Ovary (tissue), 9 donors: ENCODE measurements around the gene ARFGAP1. TPM values are rescaled to one million over a fixed set of nuclear protein-coding genes. Genes with fewer than 3 reads are reported as not detected.

Source experiments
- DNase-seq, 5 donors: peaks; one replicate each; pipeline ENCODE4 v3.0.0-alpha.2; 2019 to 2020
- H3K27ac ChIP-seq, 2 donors: fragments of 200-600 bp; one replicate each; pipeline versions ENCODE4 v1.5.1 to v1.8.0; 2019 to 2022
- H3K27me3 ChIP-seq: fragments of 200-600 bp; one replicate; pipeline ENCODE4 v1.8.0; 2022
- H3K36me3 ChIP-seq: fragments of 200-600 bp; sonication (generic); one replicate; pipeline ENCODE4 v1.5.1; 2019
- H3K4me1 ChIP-seq: one replicate; pipeline ENCODE4 v1.8.1; 2013; ENCODE audit warnings: mild to moderate bottlenecking, moderate library complexity; ENCODE audit not compliant: insufficient read depth
- H3K4me3 ChIP-seq: fragments of 200-600 bp; sonication (generic); one replicate; pipeline ENCODE4 v1.5.1; 2017
- H3K9me3 ChIP-seq, 2 donors: fragments of 200-600 bp in 1 of 2; sonication (generic) in 1 of 2; one replicate each; pipeline versions ENCODE4 v1.5.1 to v1.8.1; 2013 to 2019; ENCODE audit warnings: mild to moderate bottlenecking in 1 of 2, moderate library complexity in 1 of 2
- EP300 ChIP-seq: sonication (generic); formaldehyde crosslinking; IDR thresholded peaks from one replicate; pipeline ENCODE4 v1.6.1; 2017; ENCODE audit warnings: antibody characterized with exemption
- POLR2A ChIP-seq: fragments of 450-650 bp; IDR thresholded peaks from one replicate; pipeline ENCODE4 v1.6.1; 2017; ENCODE audit warnings: antibody characterized with exemption, mild to moderate bottlenecking, moderate library complexity
- WGBS, 3 donors: extraction: QIAGEN DNeasy Blood & Tissue Kit in 1 of 3; methylation state at CpG; one replicate each; pipeline versions ENCODE4 v1.1.5 to v1.1.7; 2013 to 2017; 5-methylcytosine and 5-hydroxymethylcytosine counted together
- intact Hi-C, 4 donors: fragments of 100-400 bp; cut with DNase I; formaldehyde crosslinking; loops; one replicate each; pipeline versions ENCODE4 v1.11.0 to v1.15.1; 2022 to 2023
- polyA plus RNA-seq, 2 donors: library from polyadenylated mRNA; stranded (reverse); fragments of 200-250 nt in 1 of 2; fragments of 350-450 nt in 1 of 2; fragmentation: Illumina TruSeq in 1 of 2; extraction: RNeasy Lipid Tissue Mini Kit (QIAGEN cat#74804) in 1 of 2; gene quantifications; one replicate each; pipeline ENCODE4 v1.2.3, GENCODE V29; 2013 to 2014
- total RNA-seq, 7 donors: library from RNA; depleted of rRNA in 2 of 7; stranded (reverse); fragments of >200 nt in 2 of 7; fragmentation: NEBNext Ultra II Directional in 3 of 7; extraction: Animal tissue kit (Norgen Biotek cat#: 25700) in 3 of 7; gene quantifications; one replicate each; pipeline versions ENCODE4 v1.1.0 to v1.2.4, GENCODE V29; 2016 to 2023
- TF ChIP-seq, protein P1 (sequence below), 3 donors: fragments of 450-650 bp in 2 of 3; fragments of 200-600 bp in 1 of 3; IDR thresholded peaks; one replicate each; pipeline versions ENCODE4 v1.5.1 to v1.8.0; 2016 to 2022; ENCODE audit warnings: antibody characterized with exemption in 3 of 3, mild to moderate bottlenecking in 1 of 3
- donor health status: DM: no; HTN: no; CAD: no; lungs with moderate emphysema.
- donor health status: DM: no; HTN: no; CAD: no.
- donor health status: Bipolar disorder and iron deficiency.
- donor health status: DM: yes; HTN: yes; CAD: no.
- donor health status: DM: no; HTN: no; CAD: no.
- donor health status: DM: yes; HTN: yes; CAD: no.

Gene ARFGAP1
- total and polyA plus RNA-seq, 9 donors, result 18.9 to 80.2 (median 68.7) TPM

DNA sequence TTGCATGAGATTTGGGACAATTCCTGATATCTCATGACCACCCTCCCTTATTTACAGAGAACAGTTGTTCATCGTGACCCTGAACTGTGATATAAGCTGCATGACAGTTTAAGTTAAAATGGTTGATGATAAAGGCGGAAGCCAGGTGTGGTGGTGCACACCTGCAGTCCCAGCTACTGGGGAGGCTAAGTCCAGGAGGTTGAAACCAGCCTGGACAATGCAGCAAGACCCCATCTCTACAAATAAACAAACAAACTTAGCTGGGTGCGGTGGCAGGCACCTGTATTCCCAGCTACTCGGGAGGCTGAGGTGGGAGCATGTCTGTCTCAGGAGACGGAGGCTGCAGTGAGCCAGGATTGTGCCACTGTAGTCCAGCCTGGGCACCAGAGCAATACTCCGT, 44.4 kb downstream of the ARFGAP1 start:
- H3K27ac ChIP-seq, result no peak overlapping the region
- WGBS, 3 donors, result 93 to 95% (median 94%) methylated on average over 6 of the region's 6 CpGs
- no peak for TF ChIP-seq POLR2A
- TF ChIP-seq, protein P1, sequence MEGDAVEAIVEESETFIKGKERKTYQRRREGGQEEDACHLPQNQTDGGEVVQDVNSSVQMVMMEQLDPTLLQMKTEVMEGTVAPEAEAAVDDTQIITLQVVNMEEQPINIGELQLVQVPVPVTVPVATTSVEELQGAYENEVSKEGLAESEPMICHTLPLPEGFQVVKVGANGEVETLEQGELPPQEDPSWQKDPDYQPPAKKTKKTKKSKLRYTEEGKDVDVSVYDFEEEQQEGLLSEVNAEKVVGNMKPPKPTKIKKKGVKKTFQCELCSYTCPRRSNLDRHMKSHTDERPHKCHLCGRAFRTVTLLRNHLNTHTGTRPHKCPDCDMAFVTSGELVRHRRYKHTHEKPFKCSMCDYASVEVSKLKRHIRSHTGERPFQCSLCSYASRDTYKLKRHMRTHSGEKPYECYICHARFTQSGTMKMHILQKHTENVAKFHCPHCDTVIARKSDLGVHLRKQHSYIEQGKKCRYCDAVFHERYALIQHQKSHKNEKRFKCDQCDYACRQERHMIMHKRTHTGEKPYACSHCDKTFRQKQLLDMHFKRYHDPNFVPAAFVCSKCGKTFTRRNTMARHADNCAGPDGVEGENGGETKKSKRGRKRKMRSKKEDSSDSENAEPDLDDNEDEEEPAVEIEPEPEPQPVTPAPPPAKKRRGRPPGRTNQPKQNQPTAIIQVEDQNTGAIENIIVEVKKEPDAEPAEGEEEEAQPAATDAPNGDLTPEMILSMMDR (IDR thresholded peaks at IDR 0.05), result no peak
- no peak for TF ChIP-seq EP300
- H3K36me3 ChIP-seq, result no peaks in the 10 kb centered on the region
- intact Hi-C loops, result no loop called here
- no peaks in the 10 kb centered on the region for H3K4me1 ChIP-seq
- no peak for DNase-seq
- no peaks in the 10 kb centered on the region for H3K9me3 ChIP-seq
- H3K4me3 ChIP-seq, result no peak overlapping the region
- no peaks in the 10 kb centered on the region for H3K27me3 ChIP-seq

DNA sequence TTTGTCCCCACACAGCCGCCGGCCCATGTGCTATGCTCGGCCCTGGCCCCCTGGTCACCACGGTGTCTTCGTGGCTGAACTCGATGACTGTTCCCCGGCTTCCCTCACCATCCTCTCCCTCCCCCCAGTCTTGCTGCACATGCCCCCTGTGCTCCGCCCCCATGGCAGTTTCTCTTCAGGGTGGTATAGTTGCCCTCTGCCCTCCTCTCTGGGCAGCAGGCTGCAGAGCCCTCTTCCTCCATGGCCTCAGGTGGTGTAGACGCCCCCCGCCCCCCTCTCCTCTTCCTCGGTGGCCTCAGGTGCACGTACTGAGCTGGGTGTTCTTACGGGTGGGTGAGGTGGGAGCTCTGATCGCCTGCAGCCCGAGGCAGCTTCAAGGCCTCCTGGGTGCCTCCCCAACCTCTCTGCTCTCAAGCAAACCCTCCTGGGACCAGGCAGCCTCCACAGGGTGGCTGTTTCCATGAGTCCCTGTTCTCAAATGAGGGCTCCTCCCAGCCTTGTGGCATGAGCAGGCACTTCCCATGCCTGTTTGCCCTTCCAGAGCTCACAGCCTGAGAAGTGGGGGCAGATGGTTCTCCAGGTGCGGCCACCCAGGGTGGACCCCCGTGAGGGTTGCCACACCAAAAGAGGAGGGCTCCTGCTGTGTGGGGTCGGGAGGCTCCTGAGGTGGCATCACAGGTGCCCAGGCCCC, 45.1 kb downstream of the ARFGAP1 start:
- TF ChIP-seq POLR2A (no peak), EP300 (no peak)
- TF ChIP-seq, protein P1 (IDR thresholded peaks at IDR 0.05), result no peak
- Histone ChIP-seq H3K4me1 (no peaks in the 10 kb centered on the region), H3K9me3 (no peaks in the 10 kb centered on the region), H3K27me3 (no peaks in the 10 kb centered on the region), H3K27ac (no peak overlapping the region), H3K4me3 (no peak overlapping the region), H3K36me3 (no peaks in the 10 kb centered on the region)
- intact Hi-C loops, result no loop called here
- WGBS, 3 donors, result 87 to 91% (median 90%) methylated on average over 17 to 18 of the region's 18 CpGs
- peak in 2 of 5 donors; percentile 10 for DNase-seq

DNA sequence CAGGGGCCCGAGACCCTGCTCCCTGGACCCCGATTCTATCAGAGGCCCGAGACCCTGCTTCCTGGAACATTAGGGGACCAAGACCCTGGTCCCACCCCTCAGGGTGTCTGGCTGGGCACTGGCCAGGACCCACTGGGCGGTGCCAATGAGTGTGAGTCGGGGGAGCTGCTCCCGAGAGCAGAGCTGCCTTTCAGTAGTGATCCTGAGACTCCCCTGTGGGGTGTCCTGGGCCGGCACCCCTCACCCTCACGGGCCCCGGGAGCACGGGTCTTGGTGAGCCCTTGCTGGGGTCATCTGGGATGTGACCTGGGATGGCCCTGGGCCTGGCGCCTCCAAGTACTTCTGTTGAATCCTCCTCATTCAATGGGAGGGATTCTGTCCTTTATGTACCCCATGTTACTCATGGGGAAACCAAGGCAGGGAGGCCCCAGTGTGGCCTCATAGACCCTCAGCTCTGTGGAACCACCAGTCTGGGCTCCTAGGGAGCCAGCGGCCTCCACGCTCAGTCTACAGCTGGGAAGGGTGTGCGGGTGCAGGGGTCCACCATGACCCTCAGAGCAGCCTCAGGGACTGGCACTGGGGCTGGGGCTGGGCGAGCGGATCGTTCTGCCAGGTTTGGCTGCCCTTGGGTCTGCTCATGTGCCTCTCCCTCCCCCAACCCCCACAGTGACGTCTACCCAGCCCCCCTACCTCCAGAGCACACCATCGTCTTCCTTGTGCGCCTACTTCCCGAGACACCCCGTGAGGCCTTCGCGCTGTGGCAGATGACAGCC, 46.0 kb downstream of the ARFGAP1 start:
- TF ChIP-seq EP300, result no peak
- TF ChIP-seq, protein P1 (IDR thresholded peaks at IDR 0.05), result no peak
- TF ChIP-seq POLR2A, result no peak
- Histone ChIP-seq H3K27me3 (no peaks in the 10 kb centered on the region), H3K9me3 (no peaks in the 10 kb centered on the region), H3K4me3 (no peak overlapping the region), H3K36me3 (no peaks in the 10 kb centered on the region), H3K4me1 (no peaks in the 10 kb centered on the region), H3K27ac (no peak overlapping the region)
- DNase-seq, result peak in 4 of 5 donors; percentile 5 to 23 (median 14)
- WGBS, 3 donors, result 90 to 93% (median 92%) methylated on average over 23 to 24 of the region's 24 CpGs
- intact Hi-C loops, result no loop called here

DNA sequence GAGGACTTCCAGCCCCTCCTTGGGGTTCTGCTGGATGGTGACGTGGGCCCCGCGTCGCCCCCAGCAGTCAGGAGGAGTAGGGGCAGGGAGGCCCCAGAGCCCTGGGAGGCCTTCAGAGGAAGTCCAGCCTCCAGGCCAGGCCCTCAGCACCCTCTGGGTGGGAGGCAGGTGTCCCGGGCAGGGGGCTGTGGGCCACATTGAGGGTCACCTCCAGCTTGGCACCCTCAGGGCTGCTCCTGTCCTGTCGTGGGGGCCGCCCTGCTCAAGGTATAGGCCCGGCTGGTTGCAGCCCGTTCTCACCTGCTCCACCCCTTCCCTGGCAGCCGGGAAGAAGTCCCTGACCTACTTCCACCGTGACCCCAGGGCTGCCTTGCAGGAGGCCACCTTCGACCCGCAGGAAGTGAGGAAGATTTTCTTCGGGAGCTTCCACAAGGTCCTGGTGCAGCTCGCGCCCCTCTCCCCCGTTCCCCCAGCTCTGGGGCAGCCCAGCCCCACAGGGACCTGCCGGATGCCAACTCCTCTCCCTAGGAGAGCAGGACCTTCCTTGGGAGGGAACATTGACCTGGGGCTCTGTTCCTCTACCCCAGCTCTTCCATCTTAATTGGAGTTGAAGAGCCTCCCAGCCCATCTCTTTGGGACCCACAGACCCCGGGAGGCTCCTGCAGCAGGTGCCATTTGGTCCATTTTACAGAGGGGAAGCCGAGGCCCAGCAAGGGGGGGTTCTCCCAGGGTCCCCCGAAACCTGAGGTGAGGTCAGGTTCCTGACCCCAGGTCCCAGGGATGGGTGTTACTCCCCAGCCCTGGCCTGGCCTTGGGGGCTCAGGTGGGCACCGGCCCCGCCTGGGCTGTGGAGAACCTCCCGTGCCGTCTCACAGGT, 46.8 kb downstream of the ARFGAP1 start:
- no peaks in the 10 kb centered on the region for H3K4me1 ChIP-seq
- H3K36me3 ChIP-seq, result no peaks in the 10 kb centered on the region
- no peaks in the 10 kb centered on the region for H3K27me3 ChIP-seq
- TF ChIP-seq POLR2A (no peak), EP300 (no peak)
- TF ChIP-seq, protein P1 (IDR thresholded peaks at IDR 0.05), result no peak
- no peaks in the 10 kb centered on the region for H3K9me3 ChIP-seq
- WGBS, 3 donors, result 68 to 74% (median 71%) methylated on average over 21 to 25 of the region's 25 CpGs
- H3K27ac ChIP-seq, result no peak overlapping the region
- H3K4me3 ChIP-seq, result no peak overlapping the region
- intact Hi-C loops, result no loop called here
- peak in 3 of 5 donors; percentile 10 to 35 (median 20) for DNase-seq
